Heart left ventricle (tissue), 13 donors: ENCODE results near the gene ZNF266.

Experiments used
- POLR2A ChIP-seq, 2 donors: fragments of 450-650 bp; IDR thresholded peaks; one replicate each; pipeline ENCODE4 v1.6.1; 2017; ENCODE audit warnings: antibody characterized with exemption in 2 of 2, mild to moderate bottlenecking in 2 of 2, moderate library complexity in 2 of 2
- TF ChIP-seq, protein P1 (sequence below), 12 donors: fragments of 200-600 bp; sonication (generic) in 4 of 12; IDR thresholded peaks; one replicate each; pipeline versions ENCODE4 v1.5.0 to v1.8.0; 2018 to 2022; ENCODE audit warnings: antibody characterized with exemption in 12 of 12, mild to moderate bottlenecking in 5 of 12
- donor health status: ischemic (EF 13 %, LVEDD 7.1; RV severe dilation, severe dysfunction).
- donor health status: DM: no; HTN: yes; CAD: no.
- donor health status: DM: no; HTN: no; CAD: no.
- donor health status: ischemic (EF 25% LVEDD 6.9; RV normal size, moderate dysfunction).
- donor health status: ischemic (EF 25% LVEDD 5.7; RV mildly dilated, moderate dysfunction).
- donor health status: ischemic (EF 35%, LVEDD 5.7; RV mildly dilated, moderate dysfunction).
- donor health status: nonischemic (EF 11% LVEDD 7.7; RV severe dilation, severe dysfunction).
- donor health status: DM: yes; HTN: yes; CAD: no.
- donor health status: PGD.
- donor health status: ischemic (EF 29% LVEDD 5.4; RV normal size, mild dysfunction).
- donor health status: nonischemic (EF 23%, LVEDD 6.1; RV moderate dilation, normal function).

DNA sequence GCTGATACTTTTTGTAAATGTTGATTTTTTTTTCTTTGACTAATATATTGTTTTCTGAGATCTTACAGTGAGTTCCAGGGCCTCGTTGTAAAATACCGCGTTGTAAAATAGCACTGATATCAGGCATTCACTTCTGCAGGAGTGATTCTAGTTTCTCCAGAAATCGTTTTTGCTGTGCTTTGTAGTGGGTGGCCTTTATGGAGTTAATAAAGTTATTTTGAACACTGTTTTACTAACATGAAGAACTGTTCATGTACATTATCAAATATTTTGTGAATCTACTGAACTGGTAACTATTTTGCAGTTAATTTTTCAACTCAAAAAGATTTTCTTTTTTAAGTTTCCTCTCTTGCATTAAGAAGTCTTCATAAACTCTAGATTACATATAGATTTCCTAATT, 985 bp upstream of the ZNF266 start:
- TF ChIP-seq, protein P1, sequence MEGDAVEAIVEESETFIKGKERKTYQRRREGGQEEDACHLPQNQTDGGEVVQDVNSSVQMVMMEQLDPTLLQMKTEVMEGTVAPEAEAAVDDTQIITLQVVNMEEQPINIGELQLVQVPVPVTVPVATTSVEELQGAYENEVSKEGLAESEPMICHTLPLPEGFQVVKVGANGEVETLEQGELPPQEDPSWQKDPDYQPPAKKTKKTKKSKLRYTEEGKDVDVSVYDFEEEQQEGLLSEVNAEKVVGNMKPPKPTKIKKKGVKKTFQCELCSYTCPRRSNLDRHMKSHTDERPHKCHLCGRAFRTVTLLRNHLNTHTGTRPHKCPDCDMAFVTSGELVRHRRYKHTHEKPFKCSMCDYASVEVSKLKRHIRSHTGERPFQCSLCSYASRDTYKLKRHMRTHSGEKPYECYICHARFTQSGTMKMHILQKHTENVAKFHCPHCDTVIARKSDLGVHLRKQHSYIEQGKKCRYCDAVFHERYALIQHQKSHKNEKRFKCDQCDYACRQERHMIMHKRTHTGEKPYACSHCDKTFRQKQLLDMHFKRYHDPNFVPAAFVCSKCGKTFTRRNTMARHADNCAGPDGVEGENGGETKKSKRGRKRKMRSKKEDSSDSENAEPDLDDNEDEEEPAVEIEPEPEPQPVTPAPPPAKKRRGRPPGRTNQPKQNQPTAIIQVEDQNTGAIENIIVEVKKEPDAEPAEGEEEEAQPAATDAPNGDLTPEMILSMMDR (IDR thresholded peaks at IDR 0.05) = no peak
- no peak for TF ChIP-seq POLR2A (IDR thresholded peaks at IDR 0.05)
